Stimulated activated CD8-positive, alpha-beta memory T cell treated with anti-CD3 and anti-CD28 coated beads, Interleukin-15, amount 100 ng/mL, for 24 hours (primary cell): Measurements from ENCODE around the gene SPSB2.
A peak's percentile ranks its signal among the peaks of the same experiment; 100 is the strongest.
"Not testable (repeated sequence)": the region's sequence is repeated elsewhere in the genome, so short reads cannot be mapped to it uniquely, and the experiment has no call there.

ENCODE experiments used
- DNase-seq: peaks from one replicate; pipeline ENCODE4 v3.0.0-alpha.2; 2020; ENCODE audit warnings: low read depth

SPSB2 gene, protein sequence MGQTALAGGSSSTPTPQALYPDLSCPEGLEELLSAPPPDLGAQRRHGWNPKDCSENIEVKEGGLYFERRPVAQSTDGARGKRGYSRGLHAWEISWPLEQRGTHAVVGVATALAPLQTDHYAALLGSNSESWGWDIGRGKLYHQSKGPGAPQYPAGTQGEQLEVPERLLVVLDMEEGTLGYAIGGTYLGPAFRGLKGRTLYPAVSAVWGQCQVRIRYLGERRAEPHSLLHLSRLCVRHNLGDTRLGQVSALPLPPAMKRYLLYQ

DNA sequence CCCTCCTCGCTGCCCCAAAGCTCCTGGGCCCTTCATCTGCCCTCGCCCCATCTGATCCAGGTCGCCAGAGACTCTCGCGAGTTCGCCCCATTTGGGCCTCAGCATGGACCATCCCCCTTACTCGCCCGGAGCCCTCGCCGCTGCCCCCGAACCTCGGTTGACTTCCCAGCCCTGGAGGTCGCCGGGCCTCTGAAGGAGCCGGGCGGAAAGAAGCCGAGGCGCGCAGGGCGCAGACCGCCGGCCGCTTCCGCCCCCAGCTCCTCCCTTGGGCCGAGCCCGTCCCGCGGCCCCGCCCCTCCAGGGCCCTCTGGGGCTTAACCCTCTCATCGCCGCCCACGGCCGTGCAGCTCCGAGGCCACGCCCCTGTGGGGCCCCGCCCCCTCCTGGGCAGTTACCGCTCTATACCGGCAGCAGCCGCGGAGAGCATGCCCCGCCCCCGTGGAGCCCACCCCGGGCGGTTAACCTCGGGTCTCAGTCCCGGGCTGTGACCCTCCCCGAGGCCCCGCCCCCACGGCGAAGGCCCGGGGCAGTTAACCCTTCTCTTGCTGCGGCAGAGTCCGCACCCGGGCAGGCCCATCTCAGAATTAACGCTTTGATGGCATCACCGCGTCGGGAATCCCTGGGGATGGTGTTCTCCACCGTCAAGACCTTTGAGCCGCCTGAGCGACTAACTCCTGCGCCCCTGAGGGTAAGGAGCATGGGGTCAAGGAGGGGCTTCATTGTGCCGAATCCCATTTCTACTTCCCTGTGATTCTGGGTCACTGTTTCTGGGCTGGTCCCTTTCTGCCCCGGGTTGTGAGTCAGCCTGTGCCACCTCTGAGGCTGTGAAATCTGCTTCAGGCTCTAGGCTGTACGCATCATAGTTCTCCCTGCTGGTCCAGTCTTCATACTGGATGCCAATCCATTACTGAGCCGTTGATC is at the start of gene SPSB2:
Gene SPSB2, minus strand, starts transcription at position 210 of the 921 bp plus-strand sequence. CDS start 402 bp downstream, outside the sequence.
- peak; percentile 99 for DNase-seq

DNA sequence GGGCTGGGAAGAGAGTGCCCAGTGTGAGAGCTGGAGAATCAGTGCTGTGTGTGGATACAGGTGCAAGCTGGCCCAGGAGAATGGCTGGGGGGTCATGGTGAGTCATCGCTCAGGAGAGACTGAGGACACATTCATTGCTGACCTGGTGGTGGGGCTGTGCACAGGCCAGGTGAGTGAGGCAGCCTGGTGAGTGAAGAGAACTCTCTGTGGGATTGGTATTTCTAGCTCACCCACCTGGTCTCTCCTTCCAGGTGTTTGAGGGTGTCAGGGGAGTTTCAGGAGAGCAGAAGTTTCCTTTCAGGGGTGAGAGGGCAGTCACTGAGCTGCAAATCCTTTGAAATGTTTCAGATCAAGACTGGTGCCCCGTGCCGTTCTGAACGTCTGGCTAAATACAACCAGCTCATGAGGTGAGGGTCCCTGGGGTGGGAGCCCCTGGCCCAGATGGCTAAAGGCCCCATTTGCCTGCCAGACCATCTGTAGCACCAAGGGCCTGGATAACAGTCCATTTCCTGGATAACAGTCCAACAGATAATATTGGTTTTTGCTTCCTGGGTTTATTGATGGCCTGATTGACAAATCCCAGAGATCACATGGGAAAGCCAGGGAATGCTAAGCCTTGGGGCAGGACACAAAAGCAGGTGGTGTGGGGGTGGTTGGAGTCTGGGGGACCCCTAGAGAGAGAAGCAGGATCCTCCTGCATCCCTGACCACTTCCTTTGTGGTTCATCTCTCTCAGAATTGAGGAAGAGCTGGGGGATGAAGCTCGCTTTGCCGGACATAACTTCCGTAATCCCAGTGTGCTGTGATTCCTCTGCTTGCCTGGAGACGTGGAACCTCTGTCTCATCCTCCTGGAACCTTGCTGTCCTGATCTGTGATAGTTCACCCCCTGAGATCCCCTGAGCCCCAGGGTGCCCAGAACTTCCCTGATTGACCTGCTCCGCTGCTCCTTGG is 49.2 kb upstream of the SPSB2 start:
- no peak for DNase-seq

DNA sequence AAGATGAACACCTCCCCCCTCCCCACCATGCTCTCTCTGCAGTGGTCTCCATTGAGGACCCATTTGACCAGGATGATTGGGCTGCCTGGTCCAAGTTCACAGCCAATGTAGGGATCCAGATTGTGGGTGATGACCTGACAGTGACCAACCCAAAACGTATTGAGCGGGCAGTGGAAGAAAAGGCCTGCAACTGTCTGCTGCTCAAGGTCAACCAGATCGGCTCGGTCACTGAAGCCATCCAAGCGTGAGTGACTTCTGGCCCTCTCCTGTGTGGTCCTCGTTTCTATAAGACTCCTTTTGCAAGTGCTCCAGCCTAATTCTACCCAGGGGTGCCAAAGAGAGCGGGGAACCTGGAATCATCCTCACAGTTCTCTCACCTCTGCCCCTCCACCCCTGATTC is 48.4 kb upstream of the SPSB2 start:
- no peak for DNase-seq

DNA sequence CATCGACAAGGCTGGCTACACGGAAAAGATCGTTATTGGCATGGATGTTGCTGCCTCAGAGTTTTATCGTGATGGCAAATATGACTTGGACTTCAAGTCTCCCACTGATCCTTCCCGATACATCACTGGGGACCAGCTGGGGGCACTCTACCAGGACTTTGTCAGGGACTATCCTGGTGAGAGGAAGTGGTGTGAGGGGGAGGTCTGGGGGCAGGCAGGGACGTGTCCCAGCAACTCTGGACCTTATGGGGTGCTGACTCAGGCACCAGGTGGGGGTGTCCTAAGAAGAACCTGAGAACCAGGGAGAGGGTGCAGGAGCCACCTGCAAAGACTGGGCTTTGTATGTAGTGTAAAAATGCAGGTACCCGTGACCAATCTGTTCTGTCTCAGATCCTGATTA is 46.5 kb upstream of the SPSB2 start:
- DNase-seq: no peak

DNA sequence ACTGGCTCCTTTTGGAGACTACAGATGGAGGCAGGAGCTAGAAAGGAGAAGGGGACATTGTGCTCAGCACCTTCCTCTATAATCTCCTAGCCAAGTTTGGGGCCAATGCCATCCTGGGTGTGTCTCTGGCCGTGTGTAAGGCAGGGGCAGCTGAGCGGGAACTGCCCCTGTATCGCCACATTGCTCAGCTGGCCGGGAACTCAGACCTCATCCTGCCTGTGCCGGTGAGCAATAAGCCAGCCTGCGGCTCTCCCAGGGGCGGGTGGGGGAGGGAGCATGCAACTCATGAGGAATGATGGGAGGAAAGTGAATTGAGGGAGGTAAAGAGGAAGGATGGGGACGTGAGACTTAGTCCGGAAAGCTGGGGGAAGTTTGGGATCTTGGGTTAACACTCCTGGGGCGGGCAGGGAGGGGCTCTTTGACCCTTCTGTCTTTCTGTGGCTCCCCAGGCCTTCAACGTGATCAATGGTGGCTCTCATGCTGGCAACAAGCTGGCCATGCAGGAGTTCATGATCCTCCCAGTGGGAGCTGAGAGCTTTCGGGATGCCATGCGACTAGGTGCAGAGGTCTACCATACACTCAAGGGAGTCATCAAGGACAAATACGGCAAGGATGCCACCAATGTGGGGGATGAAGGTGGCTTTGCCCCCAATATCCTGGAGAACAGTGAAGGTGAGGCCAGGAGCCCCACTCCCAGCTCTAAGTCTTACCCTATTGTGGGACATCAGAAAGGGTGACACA is 44.6 kb upstream of the SPSB2 start:
- DNase-seq: no peak

DNA sequence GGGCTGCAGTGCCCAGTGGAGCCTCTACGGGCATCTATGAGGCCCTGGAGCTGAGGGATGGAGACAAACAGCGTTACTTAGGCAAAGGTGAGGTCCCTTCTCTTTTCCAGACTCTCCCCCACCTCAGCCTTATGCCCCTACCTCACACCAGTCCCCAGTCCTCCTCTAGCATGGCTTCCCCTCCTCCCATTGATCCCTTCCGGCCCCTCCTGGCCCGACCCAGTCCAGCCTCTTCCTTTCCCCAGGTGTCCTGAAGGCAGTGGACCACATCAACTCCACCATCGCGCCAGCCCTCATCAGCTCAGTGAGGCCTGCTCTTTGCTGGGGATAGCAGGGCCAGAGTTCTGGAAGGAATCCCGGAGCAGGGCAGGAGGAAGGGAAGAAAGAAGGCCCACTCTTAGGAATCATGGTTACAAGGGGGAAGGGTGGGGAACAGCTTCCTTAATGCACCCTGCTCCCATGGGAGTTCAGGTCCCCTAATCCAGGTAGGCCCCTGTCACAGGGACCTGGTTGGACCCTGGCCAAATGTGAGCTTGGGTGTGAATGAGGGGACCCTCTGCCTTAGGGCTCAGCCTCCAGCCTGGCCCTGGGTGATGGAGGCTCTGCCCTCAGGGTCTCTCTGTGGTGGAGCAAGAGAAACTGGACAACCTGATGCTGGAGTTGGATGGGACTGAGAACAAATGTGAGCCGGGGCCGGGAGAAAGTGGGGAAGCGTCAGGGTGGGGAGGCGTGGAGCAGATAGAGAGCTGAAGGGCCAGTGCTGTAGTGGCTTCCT is 43.5 kb upstream of the SPSB2 start:
- no peak for DNase-seq

DNA sequence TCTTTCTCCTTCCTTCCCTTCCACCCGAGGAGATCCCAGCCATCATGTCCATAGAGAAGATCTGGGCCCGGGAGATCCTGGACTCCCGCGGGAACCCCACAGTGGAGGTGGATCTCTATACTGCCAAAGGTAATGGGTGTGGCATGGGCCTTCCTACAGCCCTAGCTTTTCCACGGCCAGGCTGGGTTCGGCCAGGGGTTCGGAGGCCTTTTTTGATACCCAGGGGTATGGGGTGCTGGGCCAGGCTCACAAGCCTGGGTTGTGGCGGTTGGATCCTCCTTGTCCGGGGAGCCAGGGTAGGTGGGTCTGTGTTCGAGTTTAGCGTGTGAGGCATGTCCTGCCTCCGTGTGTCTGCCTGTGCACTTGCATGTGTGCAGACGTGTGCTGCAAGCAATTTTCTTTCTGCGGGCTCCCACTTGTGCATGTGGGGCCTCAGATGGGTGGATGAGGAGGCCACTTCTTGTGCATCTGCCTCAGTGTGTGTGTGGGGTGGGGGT is 42.7 kb upstream of the SPSB2 start:
- no peak for DNase-seq

DNA sequence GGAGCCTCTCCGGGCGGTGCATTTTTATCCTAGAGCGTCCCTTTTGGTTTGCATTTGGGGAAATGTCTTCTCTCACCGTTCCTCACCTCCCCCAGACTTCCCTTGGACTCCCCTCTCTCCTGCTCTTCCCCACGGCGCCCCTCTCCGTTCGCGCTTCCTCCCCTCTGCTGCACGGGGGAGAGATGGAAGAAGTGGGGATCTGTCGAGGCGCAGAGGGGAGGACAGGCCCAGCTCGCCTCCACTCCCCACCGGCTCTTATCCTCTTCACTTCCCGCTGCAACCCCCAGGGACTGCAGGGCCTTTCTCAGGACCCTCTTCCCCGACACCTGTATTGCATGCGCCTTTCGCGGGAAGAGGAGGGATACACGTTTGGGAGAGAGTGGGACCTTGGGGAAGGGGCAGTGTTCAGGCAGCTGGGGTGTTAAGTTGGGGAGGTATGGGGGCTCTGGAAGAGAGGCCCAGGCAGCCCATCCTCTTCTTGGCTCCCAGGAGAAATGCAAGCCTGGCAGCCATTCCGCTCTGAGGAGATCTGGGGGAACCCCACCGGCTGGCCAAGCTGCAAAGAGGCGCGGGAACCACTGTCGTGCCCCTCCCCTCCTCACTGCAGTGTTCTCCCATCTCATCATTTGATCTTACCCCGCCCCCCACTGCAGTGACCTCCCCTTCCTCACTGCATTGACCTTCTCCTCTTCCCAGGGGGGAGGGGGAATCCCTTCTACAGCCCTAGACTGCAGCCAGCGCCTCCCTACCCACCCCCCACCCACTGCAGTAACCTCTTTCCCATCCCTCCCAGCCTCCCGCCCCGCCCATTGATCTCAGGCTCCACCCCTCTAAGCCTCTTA is 42.1 kb upstream of the SPSB2 start:
- DNase-seq: no peak

DNA sequence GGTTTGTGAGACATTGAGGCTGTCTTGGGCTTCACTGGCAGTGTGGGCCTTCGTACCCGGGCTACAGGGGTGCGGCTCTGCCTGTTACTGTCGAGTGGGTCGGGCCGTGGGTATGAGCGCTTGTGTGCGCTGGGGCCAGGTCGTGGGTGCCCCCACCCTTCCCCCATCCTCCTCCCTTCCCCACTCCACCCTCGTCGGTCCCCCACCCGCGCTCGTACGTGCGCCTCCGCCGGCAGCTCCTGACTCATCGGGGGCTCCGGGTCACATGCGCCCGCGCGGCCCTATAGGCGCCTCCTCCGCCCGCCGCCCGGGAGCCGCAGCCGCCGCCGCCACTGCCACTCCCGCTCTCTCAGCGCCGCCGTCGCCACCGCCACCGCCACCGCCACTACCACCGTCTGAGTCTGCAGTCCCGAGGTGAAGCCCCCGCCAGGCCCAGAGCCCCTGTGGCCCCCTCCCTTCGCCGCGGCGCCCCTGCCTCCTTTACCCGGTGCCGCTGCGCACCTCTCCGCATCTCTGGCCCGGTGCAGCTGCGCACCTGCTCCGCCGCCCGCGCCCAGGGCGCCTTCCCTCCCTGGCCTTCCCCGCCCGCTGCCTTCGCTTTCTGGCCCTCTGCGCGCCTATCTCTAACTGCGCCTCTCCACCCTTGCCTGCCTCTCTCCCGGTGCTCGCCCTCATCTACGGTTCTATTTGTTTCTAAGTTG is 41.3 kb upstream of the SPSB2 start, which contains the start of gene ENO2:
Gene ENO2, plus strand, starts transcription at position 335 of the 701 bp plus-strand sequence. CDS start 1,253 bp downstream, outside the sequence.
- peak; percentile 64 for DNase-seq

DNA sequence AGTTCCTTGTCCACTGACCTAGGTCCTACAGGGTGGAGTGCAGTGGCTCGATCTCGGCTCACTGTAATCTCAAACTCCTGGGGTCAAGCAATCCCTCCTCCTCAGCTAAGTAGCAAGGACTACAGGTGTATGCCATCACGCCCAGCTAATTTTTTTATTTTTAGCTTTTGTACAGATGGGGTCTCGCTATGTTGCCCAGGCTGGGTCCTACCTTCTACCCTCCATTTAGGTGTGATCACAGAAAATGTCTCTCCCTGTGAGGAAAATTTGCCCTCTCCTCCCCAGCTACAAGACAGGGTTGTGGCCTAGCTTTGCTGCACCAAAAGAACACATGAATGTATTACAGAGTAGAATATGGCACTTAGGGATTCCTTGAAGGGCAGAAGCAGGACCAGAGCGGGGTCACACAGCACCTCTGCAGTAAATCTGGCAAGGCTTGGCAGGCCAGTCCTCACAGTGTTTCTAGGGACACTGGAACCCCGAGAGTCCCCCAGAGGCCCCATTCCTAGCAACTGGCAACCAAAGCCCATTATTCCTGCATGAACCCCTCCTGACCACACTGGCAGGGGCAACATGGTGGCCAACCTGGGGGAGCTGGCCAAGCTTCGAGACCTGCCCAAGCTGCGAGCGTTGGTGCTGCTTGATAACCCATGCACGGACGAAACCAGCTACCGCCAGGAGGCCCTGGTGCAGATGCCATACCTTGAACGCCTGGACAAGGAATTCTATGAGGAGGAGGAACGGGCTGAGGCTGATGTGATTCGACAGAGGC is 39.2 kb upstream of the SPSB2 start:
- no peak for DNase-seq

DNA sequence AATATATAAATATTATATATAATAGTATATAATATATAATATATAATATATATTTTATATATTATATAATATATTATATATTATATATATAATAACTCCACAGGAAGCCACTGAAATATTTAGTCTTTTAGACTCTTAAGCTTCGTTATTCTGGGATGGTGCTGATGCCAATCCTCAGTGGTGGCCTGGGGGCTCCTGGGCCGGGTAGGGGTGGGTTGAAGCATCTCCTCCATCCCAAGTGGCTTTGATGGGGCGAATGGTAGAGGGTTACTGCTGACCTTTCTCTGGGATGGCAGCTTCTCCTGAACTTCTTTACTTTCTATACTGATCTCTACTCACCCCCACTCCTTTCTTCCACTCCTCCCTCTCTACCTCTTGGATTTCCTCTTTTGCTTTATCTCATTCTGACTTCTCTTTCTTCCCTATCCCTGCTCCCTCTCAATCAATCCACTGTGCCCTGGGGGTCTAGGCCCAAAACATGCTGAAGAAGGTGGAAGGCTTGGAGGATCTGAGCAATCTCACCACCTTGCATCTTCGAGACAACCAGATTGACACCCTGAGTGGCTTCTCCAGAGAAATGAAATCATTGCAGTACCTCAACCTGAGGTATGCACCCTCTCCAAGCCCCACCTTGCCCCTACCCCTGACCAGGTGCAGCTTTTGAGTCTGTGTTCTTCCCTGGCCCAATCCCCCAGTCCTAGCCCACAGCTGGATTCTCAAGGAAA is 36.5 kb upstream of the SPSB2 start:
- DNase-seq: no peak

DNA sequence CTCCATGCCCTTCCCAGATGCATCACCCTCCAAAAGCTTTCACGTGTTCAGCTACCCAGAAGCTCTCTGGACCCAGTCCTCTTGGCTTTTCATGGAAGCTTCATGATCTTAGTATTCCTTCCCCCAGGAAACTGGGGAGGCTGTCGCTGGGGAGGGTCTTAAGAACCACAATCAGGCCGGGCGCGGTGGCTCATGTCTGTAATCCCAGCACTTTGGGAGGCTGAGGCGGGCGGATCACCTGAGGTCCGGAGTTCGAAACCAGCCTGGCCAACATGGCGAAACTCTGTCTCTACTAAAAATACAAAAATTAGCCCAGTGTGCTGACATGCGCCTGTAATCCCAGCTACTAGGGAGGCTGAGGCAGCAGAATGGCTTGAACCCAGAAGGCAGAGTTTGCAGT is 35.0 kb upstream of the SPSB2 start:
- DNase-seq: not testable (repeated sequence)

DNA sequence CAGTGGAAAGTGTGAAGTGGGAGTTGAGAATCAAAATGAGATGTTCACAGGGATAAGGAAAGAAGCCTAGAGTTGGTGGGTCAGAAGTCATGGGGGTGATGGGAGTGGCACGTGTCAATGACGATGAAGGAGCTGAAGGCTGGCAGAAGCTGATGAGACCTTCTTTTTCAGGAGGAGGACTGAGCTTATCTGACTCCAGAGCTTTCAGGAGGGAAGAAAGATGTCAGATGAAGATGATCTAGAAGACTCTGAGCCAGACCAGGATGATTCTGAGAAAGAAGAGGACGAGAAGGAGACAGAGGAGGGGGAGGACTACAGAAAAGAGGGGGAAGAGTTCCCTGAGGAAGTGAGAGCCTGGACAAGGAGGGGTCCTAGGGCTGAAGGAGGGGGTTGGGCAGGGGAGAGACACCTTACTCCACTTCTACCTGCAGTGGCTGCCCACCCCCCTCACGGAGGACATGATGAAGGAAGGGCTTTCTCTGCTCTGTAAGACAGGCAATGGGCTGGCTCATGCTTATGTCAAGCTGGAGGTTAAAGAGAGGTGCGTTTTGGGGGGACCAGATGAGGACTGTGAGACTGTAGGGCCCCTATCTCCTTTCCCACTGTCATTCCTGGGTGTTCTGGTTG is 32.4 kb upstream of the SPSB2 start:
- DNase-seq: no peak

DNA sequence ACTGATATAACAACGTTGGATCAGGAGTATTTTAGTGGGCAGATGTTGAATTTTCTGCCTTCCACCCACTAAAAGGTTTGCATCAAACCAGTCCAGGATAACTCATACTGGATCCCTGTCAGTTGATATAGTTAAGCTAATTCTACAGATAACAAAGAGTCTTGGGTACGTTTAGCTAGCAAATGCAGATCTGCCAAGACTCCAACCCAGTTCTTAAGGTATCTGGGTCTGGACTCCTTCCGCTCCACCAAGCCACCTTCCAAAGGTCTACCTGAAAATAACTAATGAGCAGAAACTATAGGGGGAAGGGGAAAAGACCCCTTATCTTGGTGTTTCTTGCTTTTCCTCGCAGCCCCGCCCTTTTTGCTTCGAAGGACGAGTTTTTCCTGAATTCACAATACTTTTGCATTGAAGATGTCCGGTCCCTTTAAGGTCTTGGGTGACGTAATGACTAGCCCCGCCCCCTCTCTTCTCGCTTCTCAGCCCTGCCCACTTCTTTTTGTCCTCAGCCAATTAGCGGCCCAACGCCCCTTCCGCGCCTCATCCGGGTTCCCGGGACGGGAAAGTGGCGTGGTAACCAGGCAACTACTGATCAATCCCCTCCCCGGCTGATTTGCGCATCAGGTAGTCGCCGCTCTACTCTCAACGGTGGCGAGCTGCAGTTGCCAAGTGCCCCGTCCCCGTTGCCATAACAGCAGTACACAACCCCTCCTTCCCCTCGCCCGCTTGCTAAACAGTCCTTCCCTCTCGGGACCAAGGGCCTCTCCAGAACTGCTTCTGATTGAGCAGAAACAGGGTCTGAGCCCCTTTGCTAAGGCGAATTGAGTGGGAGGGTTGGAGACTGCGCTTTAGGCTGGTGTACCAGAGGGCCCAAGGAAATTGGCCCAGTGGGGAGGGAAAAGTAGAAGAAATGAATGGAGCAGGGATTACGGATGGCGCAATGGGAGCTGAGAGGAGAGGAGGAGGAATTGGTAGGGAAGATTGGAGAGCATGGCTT is 31.5 kb upstream of the SPSB2 start, which contains the start of gene LRRC23:
Gene LRRC23, plus strand, starts transcription at position 543 of the 997 bp plus-strand sequence. CDS start 812 bp downstream, outside the sequence.
- peak; percentile 85 for DNase-seq

DNA sequence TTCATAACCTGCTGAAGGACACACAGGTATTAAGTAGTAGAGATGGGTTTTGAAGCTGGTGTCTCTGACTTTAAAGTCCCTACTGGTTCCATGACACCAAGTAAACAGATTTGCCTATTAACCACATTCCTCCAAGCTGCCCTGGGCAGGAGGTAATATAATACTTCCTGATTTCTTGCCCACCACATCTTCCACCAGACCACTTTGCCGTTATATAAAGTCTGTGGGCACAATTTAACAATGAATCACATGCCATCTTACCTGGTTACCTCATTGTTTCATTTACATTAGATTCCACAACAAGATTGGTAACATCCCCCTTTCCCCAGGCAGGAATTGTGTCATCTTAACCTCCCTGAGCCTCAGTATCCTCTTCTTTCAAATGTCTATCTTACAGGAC is 30.6 kb upstream of the SPSB2 start:
- no peak for DNase-seq
